K562 (cell line): Measurements from ENCODE around the gene STEAP3. TPM values are rescaled to one million over a fixed set of nuclear protein-coding genes. Genes with fewer than 3 reads are reported as not detected.

Experiments
- ARID4B ChIP-seq: sonication (generic); formaldehyde crosslinking; IDR thresholded peaks from 2 replicates; pipeline ENCODE4 v1.8.0; 2022; ENCODE audit warnings: mild to moderate bottlenecking, missing genetic modification reagents
- CBFB ChIP-seq: sonication (generic); formaldehyde crosslinking; IDR thresholded peaks from 2 replicates; pipeline ENCODE4 v1.4.0; 2020; ENCODE audit warnings: mild to moderate bottlenecking, missing genetic modification reagents
- CEBPB ChIP-seq: fragments of 450-650 bp; IDR thresholded peaks from 2 replicates; pipeline ENCODE4 v1.6.1; 2016; ENCODE audit warnings: missing genetic modification characterization, missing compliant biosample characterization
- E2F8 ChIP-seq: fragments of 450-650 bp; IDR thresholded peaks from 2 replicates; pipeline ENCODE4 v1.7.1; 2018; ENCODE audit warnings: mild to moderate bottlenecking, low read depth; ENCODE audit not compliant: partially characterized antibody
- FOS ChIP-seq: IDR thresholded peaks from 3 replicates; pipeline ENCODE4 v1.6.1; 2011; ENCODE audit not compliant: insufficient read length; ENCODE audit errors: extremely low read depth
- HNRNPLL ChIP-seq: fragments of 200-400 bp; formaldehyde crosslinking; IDR thresholded peaks from 2 replicates; pipeline ENCODE4 v1.6.1; 2017; ENCODE audit warnings: low read length, low read depth, mild to moderate bottlenecking; ENCODE audit not compliant: poor library complexity, severe bottlenecking
- HNRNPUL1 ChIP-seq: fragments of 200-400 bp; formaldehyde crosslinking; IDR thresholded peaks from 2 replicates; pipeline ENCODE4 v1.6.1; 2017; ENCODE audit warnings: low read length
- MAX ChIP-seq: sonication (generic); formaldehyde crosslinking; IDR thresholded peaks from 2 replicates; pipeline ENCODE4 v1.9.0; 2022; ENCODE audit warnings: mild to moderate bottlenecking, missing genetic modification reagents
- MAZ ChIP-seq, 2 experiments: fragments of 450-650 bp in 1 of 2; sonication (generic) in 1 of 2; formaldehyde crosslinking; IDR thresholded peaks in 1 of 2; conservative IDR thresholded peaks in 1 of 2; 2 replicates each; pipeline versions ENCODE4 v1.4.0 to v1.5.0; 2020; ENCODE audit warnings: mild to moderate bottlenecking in 1 of 2, missing genetic modification reagents in 1 of 2
- NFIC ChIP-seq: fragments of 450-650 bp; IDR thresholded peaks from 2 replicates; pipeline ENCODE4 v1.6.1; 2017; ENCODE audit warnings: mild to moderate bottlenecking, inconsistent platforms
- NFIX ChIP-seq: fragments of 250-450 bp; sonication (Bioruptor Pico); IDR thresholded peaks from 2 replicates; pipeline ENCODE4 v1.4.0; 2020; ENCODE audit warnings: low read depth, mild to moderate bottlenecking, moderate library complexity
- NONO ChIP-seq, 2 experiments: fragments of 200-400 bp in 1 of 2; fragments of 450-650 bp in 1 of 2; formaldehyde crosslinking in 1 of 2; IDR thresholded peaks; 2 replicates each; pipeline ENCODE4 v1.6.1; 2017; ENCODE audit warnings: low read depth in 2 of 2, mild to moderate bottlenecking in 2 of 2, moderate library complexity in 2 of 2, low read length in 1 of 2
- SRSF9 ChIP-seq: fragments of 200-400 bp; formaldehyde crosslinking; IDR thresholded peaks from 2 replicates; pipeline ENCODE4 v1.6.1; 2017; ENCODE audit warnings: low read depth, low read length, borderline replicate concordance
- ZBTB43 ChIP-seq: sonication (generic); formaldehyde crosslinking; IDR thresholded peaks from 2 replicates; pipeline ENCODE4 v1.8.0; 2023; ENCODE audit warnings: mild to moderate bottlenecking, missing genetic modification reagents
- ZNF263 ChIP-seq: sonication (generic); formaldehyde crosslinking; IDR thresholded peaks from 2 replicates; pipeline ENCODE4 v1.8.0; 2022; ENCODE audit warnings: mild to moderate bottlenecking, missing genetic modification reagents, borderline replicate concordance
- ZNF507 ChIP-seq: conservative IDR thresholded peaks from 2 replicates; pipeline ENCODE4 v1.6.1; 2017; ENCODE audit warnings: missing genetic modification characterization, missing compliant biosample characterization
- ZNF668 ChIP-seq: fragments of 250-450 bp; sonication (Bioruptor Pico); IDR thresholded peaks from 2 replicates; pipeline ENCODE4 v1.8.0; 2022; ENCODE audit warnings: mild to moderate bottlenecking, inconsistent platforms
- ZNF766 ChIP-seq: fragments of 200-800 bp; sonication (Bioruptor generic); conservative IDR thresholded peaks from 2 replicates; pipeline ENCODE4 v1.6.1; 2016; ENCODE audit warnings: missing genetic modification characterization, missing compliant biosample characterization
- polyA plus RNA-seq, 8 experiments: library from polyadenylated mRNA; depleted of rRNA in 4 of 8; stranded (reverse) in 5 of 8; unstranded in 3 of 8; fragments of >200 nt; fragmentation: Nextera tagmentation in 2 of 8; fragmentation: Illumina TruSeq in 1 of 8; extraction: Ambion mirVana in 2 of 8; extraction: Trizol in 1 of 8; gene quantifications; 2 replicates each; pipeline versions ENCODE4 v1.2.1 to v1.2.3, GENCODE V29; 2011 to 2014; ENCODE audit warnings: inconsistent platforms in 1 of 8, missing spikeins in 1 of 8
- total RNA-seq, 7 experiments: library from RNA; depleted of rRNA in 6 of 7; stranded (reverse); fragments of >200 nt in 6 of 7; fragmentation: Illumina TruSeq in 2 of 7; extraction: Trizol in 2 of 7; gene quantifications; 2 replicates each; pipeline versions ENCODE4 v1.2.1 to v1.2.3, GENCODE V29; 2011 to 2021; ENCODE audit warnings: low replicate concordance in 1 of 7

STEAP3 gene
- total and polyA plus RNA-seq, 9 of the 15 experiments (the other 6 are each of a cell fraction or from before 2014, with no cell fraction given), result 1.8 to 31.6 (median 9.0) TPM

- TF ChIP-seq ZNF507 (tag), result no peak
- TF ChIP-seq FOS, result no peak
- TF ChIP-seq HNRNPLL, result no peak
- TF ChIP-seq E2F8, result no peak
- TF ChIP-seq ZNF263 (CRISPR knock-in tag), result peak; percentile 65; the same call in 1 of the 2 replicates
- no peak for TF ChIP-seq HNRNPUL1
- TF ChIP-seq ZBTB43 (CRISPR knock-in tag), result no peak
- no peak for TF ChIP-seq SRSF9
- TF ChIP-seq CBFB (CRISPR knock-in tag), result 0 out of 2 replicates have a peak, but pooled peaks have one; percentile 44
- peak; percentile 94 for TF ChIP-seq MAX
- no peak for TF ChIP-seq NFIX
- no peak for TF ChIP-seq ZNF668 (CRISPR knock-in tag)
- TF ChIP-seq MAZ (CRISPR knock-in tag; conservative IDR thresholded peaks at IDR 0.05 in 1 of 2, IDR thresholded peaks at IDR 0.05 in 1 of 2), result peak; percentile 50 to 91; a peak in 3 of 4 replicates
- TF ChIP-seq NONO (IDR thresholded peaks at IDR 0.05; ENCODE audit: low read depth in 2 of 2, low read length in 1 of 2), result peak in 1 of 2 experiments; percentile 69; a peak in 2 of 4 replicates
- TF ChIP-seq CEBPB (tag), result no peak
- peak; percentile 59 for TF ChIP-seq NFIC
- no peak for TF ChIP-seq ZNF766
- TF ChIP-seq ARID4B (CRISPR knock-in tag), result peak; percentile 90
Measured at GRCh38 chr2:119223521-119224390, at the start of gene STEAP3 (continued).
